ENCODE data around the gene CREM.

GRCh38 chr10:35225204-35225603, 98.6 kb downstream of the CREM start:
- TF ChIP-seq CTCF (IDR thresholded peaks at IDR 0.05) (no peak), POLR2A (IDR thresholded peaks at IDR 0.05) (no peak)

Measured in lower leg skin (tissue), 3 donors.